ENCODE measurements around the gene CMPK2.

GRCh38 chr2:6905668-6906067 lies 40.0 kb upstream of the CMPK2 start:
- TF ChIP-seq, protein P1, sequence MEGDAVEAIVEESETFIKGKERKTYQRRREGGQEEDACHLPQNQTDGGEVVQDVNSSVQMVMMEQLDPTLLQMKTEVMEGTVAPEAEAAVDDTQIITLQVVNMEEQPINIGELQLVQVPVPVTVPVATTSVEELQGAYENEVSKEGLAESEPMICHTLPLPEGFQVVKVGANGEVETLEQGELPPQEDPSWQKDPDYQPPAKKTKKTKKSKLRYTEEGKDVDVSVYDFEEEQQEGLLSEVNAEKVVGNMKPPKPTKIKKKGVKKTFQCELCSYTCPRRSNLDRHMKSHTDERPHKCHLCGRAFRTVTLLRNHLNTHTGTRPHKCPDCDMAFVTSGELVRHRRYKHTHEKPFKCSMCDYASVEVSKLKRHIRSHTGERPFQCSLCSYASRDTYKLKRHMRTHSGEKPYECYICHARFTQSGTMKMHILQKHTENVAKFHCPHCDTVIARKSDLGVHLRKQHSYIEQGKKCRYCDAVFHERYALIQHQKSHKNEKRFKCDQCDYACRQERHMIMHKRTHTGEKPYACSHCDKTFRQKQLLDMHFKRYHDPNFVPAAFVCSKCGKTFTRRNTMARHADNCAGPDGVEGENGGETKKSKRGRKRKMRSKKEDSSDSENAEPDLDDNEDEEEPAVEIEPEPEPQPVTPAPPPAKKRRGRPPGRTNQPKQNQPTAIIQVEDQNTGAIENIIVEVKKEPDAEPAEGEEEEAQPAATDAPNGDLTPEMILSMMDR (IDR thresholded peaks at IDR 0.05; ENCODE audit: low read depth, low read length): no peak
- TF ChIP-seq POLR2A (IDR thresholded peaks at IDR 0.05; ENCODE audit: extremely low read depth, insufficient read length): no peak
- TF ChIP-seq, protein P2, sequence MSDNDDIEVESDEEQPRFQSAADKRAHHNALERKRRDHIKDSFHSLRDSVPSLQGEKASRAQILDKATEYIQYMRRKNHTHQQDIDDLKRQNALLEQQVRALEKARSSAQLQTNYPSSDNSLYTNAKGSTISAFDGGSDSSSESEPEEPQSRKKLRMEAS (IDR thresholded peaks at IDR 0.05; ENCODE audit: low read depth, low read length): no peak
- no peak for TF ChIP-seq MYC (IDR thresholded peaks at IDR 0.05; ENCODE audit: low read depth, low read length)

Measured in NB4 (cell line).